GM23338 (cell line): ENCODE measurements around the gene DDX20. TPM values are rescaled to one million over a fixed set of nuclear protein-coding genes. Genes with fewer than 3 reads are reported as not detected.

Experiments
- ATAC-seq: fragments of 200-7000 bp; cut with Tn5 transposase; 3 replicates; pipeline ENCODE4 v1.9.1; 2020
- DNase-seq: peaks from one replicate; pipeline ENCODE4 v3.0.0-alpha.2; 2015; ENCODE audit warnings: low spot score
- H2AFZ ChIP-seq: fragments of 200-600 bp; sonication (generic); 2 replicates; pipeline ENCODE4 v1.8.0; 2016; ENCODE audit warnings: antibody characterized with exemption, mild to moderate bottlenecking, moderate library complexity
- H3F3A ChIP-seq: fragments of 200-600 bp; sonication (generic); replicated peaks from 2 replicates; pipeline ENCODE4 v1.8.0; 2017; ENCODE audit warnings: antibody characterized with exemption, mixed run types, low read depth
- H3K27ac ChIP-seq: fragments of 200-600 bp; sonication (generic); 2 replicates; pipeline ENCODE4 v1.6.1; 2016; ENCODE audit warnings: low read depth
- H3K27me3 ChIP-seq: fragments of 200-600 bp; sonication (generic); 2 replicates; pipeline ENCODE4 v1.8.0; 2016; ENCODE audit warnings: mild to moderate bottlenecking, mixed run types, moderate library complexity; ENCODE audit not compliant: insufficient read depth
- H3K36me3 ChIP-seq: fragments of 200-600 bp; sonication (generic); 2 replicates; pipeline ENCODE4 v1.8.0; 2016; ENCODE audit warnings: mild to moderate bottlenecking; ENCODE audit not compliant: insufficient read depth
- H3K4me1 ChIP-seq: fragments of 200-600 bp; sonication (generic); 2 replicates; pipeline ENCODE4 v1.8.0; 2016; ENCODE audit warnings: mild to moderate bottlenecking, moderate library complexity; ENCODE audit not compliant: insufficient read depth
- H3K4me2 ChIP-seq: fragments of 200-600 bp; sonication (generic); 2 replicates; pipeline ENCODE4 v1.7.1; 2017; ENCODE audit warnings: mixed run types
- H3K4me3 ChIP-seq: fragments of 200-600 bp; sonication (generic); 2 replicates; pipeline ENCODE4 v1.6.1; 2016; ENCODE audit warnings: mixed run types
- H3K79me2 ChIP-seq: fragments of 200-600 bp; sonication (generic); replicated peaks from 2 replicates; pipeline ENCODE4 v1.8.0; 2017; ENCODE audit warnings: mild to moderate bottlenecking; ENCODE audit not compliant: insufficient read depth
- H3K9me2 ChIP-seq: fragments of 200-600 bp; sonication (generic); 2 replicates; pipeline ENCODE4 v1.8.0; 2017; ENCODE audit not compliant: insufficient read depth
- H4K20me1 ChIP-seq: fragments of 200-600 bp; sonication (generic); replicated peaks from 2 replicates; pipeline ENCODE4 v1.8.0; 2017; ENCODE audit warnings: mild to moderate bottlenecking; ENCODE audit not compliant: insufficient read depth
- H3K27ac Mint-ChIP-seq: 2 replicates; pipeline ENCODE4 v1.8.0; 2020; ENCODE audit warnings: inconsistent platforms, mild to moderate bottlenecking, moderate library complexity, mixed read lengths
- H3K27me3 Mint-ChIP-seq: 3 replicates; pipeline ENCODE4 v1.8.0; 2022; ENCODE audit warnings: low read depth, mild to moderate bottlenecking, moderate library complexity, mixed read lengths, inconsistent platforms; ENCODE audit not compliant: insufficient read depth, poor library complexity
- H3K36me3 Mint-ChIP-seq: 3 replicates; pipeline ENCODE4 v1.8.0; 2021; ENCODE audit warnings: low read depth, mild to moderate bottlenecking, inconsistent platforms, moderate library complexity, mixed read lengths
- H3K4me1 Mint-ChIP-seq: 3 replicates; pipeline ENCODE4 v1.8.0; 2020; ENCODE audit warnings: mild to moderate bottlenecking, inconsistent platforms, mixed read lengths
- H3K4me3 Mint-ChIP-seq: 3 replicates; pipeline ENCODE4 v1.8.0; 2021; ENCODE audit warnings: moderate library complexity, mild to moderate bottlenecking, inconsistent platforms, mixed read lengths
- H3K9me3 Mint-ChIP-seq: 3 replicates; pipeline ENCODE4 v1.8.0; 2020; ENCODE audit warnings: moderate library complexity, mild to moderate bottlenecking, inconsistent platforms, mixed read lengths
- CREB1 ChIP-seq: fragments of 250-450 bp; sonication (Bioruptor Pico); IDR thresholded peaks from 2 replicates; pipeline ENCODE4 v1.5.0; 2020; ENCODE audit warnings: low read depth, mild to moderate bottlenecking, moderate library complexity
- EZH2 ChIP-seq: fragments of 200-600 bp; sonication (generic); IDR thresholded peaks from one replicate; pipeline ENCODE4 v1.8.0; 2017; ENCODE audit warnings: antibody characterized with exemption, mild to moderate bottlenecking, low read depth; ENCODE audit not compliant: unreplicated experiment
- EZH2phosphoT487 ChIP-seq: fragments of 200-600 bp; sonication (generic); IDR thresholded peaks from one replicate; pipeline ENCODE4 v1.8.1; 2018; ENCODE audit warnings: antibody characterized with exemption; ENCODE audit not compliant: unreplicated experiment
- JUNB ChIP-seq: IDR thresholded peaks from one replicate; pipeline ENCODE4 v1.6.1; 2016; ENCODE audit warnings: antibody characterized with exemption; ENCODE audit not compliant: unreplicated experiment
- NANOG ChIP-seq: IDR thresholded peaks from 2 replicates; pipeline ENCODE4 v1.6.1; 2016; ENCODE audit warnings: antibody characterized with exemption, borderline replicate concordance
- POLR2AphosphoS5 ChIP-seq: IDR thresholded peaks from 2 replicates; pipeline ENCODE4 v1.6.1; 2016; ENCODE audit warnings: antibody characterized with exemption, low read depth
- STAT1 ChIP-seq: IDR thresholded peaks from one replicate; pipeline ENCODE4 v1.6.1; 2016; ENCODE audit warnings: antibody characterized with exemption; ENCODE audit not compliant: unreplicated experiment
- ZNF114 ChIP-seq: fragments of 250-450 bp; sonication (Bioruptor Pico); IDR thresholded peaks from 2 replicates; pipeline ENCODE4 v1.5.0; 2020; ENCODE audit warnings: mild to moderate bottlenecking, moderate library complexity
- ZNF331 ChIP-seq: fragments of 250-450 bp; sonication (Bioruptor Pico); IDR thresholded peaks from 2 replicates; pipeline ENCODE4 v1.5.0; 2020; ENCODE audit warnings: low read depth, mild to moderate bottlenecking, moderate library complexity
- polyA plus RNA-seq: library from polyadenylated mRNA; unstranded; fragments of >200 nt; fragmentation: Nextera tagmentation; extraction: Ambion mirVana; gene quantifications from 2 replicates; pipeline ENCODE4 v1.2.1, GENCODE V29; 2016
- total RNA-seq: library from RNA; depleted of rRNA; stranded (reverse); fragments of >200 nt; shearing (Covaris generic); gene quantifications from 2 replicates; pipeline ENCODE4 v1.2.3, GENCODE V29; 2014
- TF ChIP-seq, protein P1 (sequence below): fragments of 250-450 bp; sonication (Bioruptor Pico); IDR thresholded peaks from 2 replicates; pipeline ENCODE4 v1.5.0; 2020; ENCODE audit warnings: mild to moderate bottlenecking, moderate library complexity
- TF ChIP-seq, protein P2 (sequence below): IDR thresholded peaks from one replicate; pipeline ENCODE4 v1.6.1; 2018; ENCODE audit warnings: antibody characterized with exemption; ENCODE audit not compliant: unreplicated experiment
- TF ChIP-seq, protein P3 (sequence below): IDR thresholded peaks from 2 replicates; pipeline ENCODE4 v1.6.1; 2016; ENCODE audit warnings: antibody characterized with exemption
- TF ChIP-seq, protein P4 (sequence below), 2 experiments: fragments of 200-600 bp in 1 of 2; sonication (generic) in 1 of 2; conservative IDR thresholded peaks; 2 replicates each; pipeline versions ENCODE4 v1.5.1 to v1.6.1; 2016 to 2017; ENCODE audit warnings: antibody characterized with exemption in 2 of 2, low read depth in 2 of 2, mild to moderate bottlenecking in 2 of 2, moderate library complexity in 1 of 2

Gene DDX20
- total and polyA plus RNA-seq, 2 experiments from 2014 or later, result 11.9 to 54.4 TPM

DNA sequence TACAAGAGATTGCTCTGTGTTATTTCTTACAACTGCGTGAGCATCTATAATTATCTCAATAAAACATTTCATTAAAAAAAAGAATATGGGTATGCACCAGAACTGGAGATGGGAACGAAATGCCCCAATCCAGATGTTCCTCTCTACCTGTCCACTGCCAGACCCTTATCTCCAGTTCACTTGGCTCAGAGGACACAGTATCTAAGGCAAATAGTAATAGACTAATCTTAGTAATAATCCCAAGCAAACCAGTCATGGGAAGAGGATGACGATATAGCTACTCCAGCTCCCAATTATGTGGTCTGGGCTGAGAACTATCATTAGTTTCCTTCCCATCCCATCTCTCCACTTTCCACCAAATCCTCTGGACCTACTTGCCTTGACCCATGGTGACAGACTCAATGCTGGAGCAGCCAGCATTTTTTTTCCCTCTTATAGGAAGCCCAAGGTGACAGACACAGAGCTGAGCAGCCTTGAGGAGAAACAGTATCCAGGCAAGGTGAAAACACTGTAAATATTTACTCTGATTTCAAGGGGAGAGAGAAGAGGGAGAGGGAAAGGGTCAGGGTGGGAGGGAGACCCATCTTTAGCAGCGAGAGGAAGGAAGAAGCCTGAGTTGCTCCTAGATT is 28.7 kb downstream of the DDX20 start:
- H3K4me2 ChIP-seq, result no peak overlapping the region

More for the DNA sequence above, 28.7 kb downstream of the DDX20 start:
- Mint-ChIP-seq H3K27ac (no peak overlapping the region), H3K4me3 (no peak overlapping the region), H3K27me3 (no peaks in the 10 kb centered on the region), H3K36me3 (no peaks in the 10 kb centered on the region), H3K4me1 (peaks cover 5% of the 10 kb centered on the region; the same call in 2 of the 3 replicates), H3K9me3 (no peaks in the 10 kb centered on the region)
- Histone ChIP-seq H3K4me1 (no peaks in the 10 kb centered on the region), H3K36me3 (no peaks in the 10 kb centered on the region), H3K79me2 (no peaks in the 10 kb centered on the region), H3K27ac (no peak overlapping the region), H3K27me3 (no peaks in the 10 kb centered on the region), H3K9me2 (peaks cover 7% of the 10 kb centered on the region), H3F3A (no peaks in the 10 kb centered on the region), H4K20me1 (no peaks in the 10 kb centered on the region), H2AFZ (no peak overlapping the region), H3K4me3 (no peak overlapping the region)
- TF ChIP-seq, protein P1, sequence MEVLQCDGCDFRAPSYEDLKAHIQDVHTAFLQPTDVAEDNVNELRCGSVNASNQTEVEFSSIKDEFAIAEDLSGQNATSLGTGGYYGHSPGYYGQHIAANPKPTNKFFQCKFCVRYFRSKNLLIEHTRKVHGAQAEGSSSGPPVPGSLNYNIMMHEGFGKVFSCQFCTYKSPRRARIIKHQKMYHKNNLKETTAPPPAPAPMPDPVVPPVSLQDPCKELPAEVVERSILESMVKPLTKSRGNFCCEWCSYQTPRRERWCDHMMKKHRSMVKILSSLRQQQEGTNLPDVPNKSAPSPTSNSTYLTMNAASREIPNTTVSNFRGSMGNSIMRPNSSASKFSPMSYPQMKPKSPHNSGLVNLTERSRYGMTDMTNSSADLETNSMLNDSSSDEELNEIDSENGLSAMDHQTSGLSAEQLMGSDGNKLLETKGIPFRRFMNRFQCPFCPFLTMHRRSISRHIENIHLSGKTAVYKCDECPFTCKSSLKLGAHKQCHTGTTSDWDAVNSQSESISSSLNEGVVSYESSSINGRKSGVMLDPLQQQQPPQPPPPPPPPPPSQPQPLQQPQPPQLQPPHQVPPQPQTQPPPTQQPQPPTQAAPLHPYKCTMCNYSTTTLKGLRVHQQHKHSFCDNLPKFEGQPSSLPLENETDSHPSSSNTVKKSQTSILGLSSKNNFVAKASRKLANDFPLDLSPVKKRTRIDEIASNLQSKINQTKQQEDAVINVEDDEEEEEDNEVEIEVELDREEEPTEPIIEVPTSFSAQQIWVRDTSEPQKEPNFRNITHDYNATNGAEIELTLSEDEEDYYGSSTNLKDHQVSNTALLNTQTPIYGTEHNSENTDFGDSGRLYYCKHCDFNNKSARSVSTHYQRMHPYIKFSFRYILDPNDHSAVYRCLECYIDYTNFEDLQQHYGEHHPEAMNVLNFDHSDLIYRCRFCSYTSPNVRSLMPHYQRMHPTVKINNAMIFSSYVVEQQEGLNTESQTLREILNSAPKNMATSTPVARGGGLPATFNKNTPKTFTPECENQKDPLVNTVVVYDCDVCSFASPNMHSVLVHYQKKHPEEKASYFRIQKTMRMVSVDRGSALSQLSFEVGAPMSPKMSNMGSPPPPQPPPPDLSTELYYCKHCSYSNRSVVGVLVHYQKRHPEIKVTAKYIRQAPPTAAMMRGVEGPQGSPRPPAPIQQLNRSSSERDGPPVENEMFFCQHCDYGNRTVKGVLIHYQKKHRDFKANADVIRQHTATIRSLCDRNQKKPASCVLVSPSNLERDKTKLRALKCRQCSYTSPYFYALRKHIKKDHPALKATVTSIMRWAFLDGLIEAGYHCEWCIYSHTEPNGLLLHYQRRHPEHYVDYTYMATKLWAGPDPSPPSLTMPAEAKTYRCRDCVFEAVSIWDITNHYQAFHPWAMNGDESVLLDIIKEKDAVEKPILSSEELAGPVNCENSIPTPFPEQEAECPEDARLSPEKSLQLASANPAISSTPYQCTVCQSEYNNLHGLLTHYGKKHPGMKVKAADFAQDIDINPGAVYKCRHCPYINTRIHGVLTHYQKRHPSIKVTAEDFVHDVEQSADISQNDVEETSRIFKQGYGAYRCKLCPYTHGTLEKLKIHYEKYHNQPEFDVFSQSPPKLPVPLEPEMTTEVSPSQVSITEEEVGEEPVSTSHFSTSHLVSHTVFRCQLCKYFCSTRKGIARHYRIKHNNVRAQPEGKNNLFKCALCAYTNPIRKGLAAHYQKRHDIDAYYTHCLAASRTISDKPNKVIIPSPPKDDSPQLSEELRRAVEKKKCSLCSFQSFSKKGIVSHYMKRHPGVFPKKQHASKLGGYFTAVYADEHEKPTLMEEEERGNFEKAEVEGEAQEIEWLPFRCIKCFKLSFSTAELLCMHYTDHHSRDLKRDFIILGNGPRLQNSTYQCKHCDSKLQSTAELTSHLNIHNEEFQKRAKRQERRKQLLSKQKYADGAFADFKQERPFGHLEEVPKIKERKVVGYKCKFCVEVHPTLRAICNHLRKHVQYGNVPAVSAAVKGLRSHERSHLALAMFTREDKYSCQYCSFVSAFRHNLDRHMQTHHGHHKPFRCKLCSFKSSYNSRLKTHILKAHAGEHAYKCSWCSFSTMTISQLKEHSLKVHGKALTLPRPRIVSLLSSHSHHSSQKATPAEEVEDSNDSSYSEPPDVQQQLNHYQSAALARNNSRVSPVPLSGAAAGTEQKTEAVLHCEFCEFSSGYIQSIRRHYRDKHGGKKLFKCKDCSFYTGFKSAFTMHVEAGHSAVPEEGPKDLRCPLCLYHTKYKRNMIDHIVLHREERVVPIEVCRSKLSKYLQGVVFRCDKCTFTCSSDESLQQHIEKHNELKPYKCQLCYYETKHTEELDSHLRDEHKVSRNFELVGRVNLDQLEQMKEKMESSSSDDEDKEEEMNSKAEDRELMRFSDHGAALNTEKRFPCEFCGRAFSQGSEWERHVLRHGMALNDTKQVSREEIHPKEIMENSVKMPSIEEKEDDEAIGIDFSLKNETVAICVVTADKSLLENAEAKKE, result no peak
- TF ChIP-seq ZNF114 (no peak), JUNB (no peak), STAT1 (no peak), NANOG (no peak), EZH2phosphoT487 (no peak), POLR2AphosphoS5 (no peak), CREB1 (CRISPR knock-in tag) (no peak), ZNF331 (CRISPR knock-in tag) (no peak), EZH2 (no peak)
- TF ChIP-seq, protein P2, sequence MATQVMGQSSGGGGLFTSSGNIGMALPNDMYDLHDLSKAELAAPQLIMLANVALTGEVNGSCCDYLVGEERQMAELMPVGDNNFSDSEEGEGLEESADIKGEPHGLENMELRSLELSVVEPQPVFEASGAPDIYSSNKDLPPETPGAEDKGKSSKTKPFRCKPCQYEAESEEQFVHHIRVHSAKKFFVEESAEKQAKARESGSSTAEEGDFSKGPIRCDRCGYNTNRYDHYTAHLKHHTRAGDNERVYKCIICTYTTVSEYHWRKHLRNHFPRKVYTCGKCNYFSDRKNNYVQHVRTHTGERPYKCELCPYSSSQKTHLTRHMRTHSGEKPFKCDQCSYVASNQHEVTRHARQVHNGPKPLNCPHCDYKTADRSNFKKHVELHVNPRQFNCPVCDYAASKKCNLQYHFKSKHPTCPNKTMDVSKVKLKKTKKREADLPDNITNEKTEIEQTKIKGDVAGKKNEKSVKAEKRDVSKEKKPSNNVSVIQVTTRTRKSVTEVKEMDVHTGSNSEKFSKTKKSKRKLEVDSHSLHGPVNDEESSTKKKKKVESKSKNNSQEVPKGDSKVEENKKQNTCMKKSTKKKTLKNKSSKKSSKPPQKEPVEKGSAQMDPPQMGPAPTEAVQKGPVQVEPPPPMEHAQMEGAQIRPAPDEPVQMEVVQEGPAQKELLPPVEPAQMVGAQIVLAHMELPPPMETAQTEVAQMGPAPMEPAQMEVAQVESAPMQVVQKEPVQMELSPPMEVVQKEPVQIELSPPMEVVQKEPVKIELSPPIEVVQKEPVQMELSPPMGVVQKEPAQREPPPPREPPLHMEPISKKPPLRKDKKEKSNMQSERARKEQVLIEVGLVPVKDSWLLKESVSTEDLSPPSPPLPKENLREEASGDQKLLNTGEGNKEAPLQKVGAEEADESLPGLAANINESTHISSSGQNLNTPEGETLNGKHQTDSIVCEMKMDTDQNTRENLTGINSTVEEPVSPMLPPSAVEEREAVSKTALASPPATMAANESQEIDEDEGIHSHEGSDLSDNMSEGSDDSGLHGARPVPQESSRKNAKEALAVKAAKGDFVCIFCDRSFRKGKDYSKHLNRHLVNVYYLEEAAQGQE, result no peak
- TF ChIP-seq, protein P3, sequence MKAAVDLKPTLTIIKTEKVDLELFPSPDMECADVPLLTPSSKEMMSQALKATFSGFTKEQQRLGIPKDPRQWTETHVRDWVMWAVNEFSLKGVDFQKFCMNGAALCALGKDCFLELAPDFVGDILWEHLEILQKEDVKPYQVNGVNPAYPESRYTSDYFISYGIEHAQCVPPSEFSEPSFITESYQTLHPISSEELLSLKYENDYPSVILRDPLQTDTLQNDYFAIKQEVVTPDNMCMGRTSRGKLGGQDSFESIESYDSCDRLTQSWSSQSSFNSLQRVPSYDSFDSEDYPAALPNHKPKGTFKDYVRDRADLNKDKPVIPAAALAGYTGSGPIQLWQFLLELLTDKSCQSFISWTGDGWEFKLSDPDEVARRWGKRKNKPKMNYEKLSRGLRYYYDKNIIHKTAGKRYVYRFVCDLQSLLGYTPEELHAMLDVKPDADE, result no peak
- TF ChIP-seq, protein P4, sequence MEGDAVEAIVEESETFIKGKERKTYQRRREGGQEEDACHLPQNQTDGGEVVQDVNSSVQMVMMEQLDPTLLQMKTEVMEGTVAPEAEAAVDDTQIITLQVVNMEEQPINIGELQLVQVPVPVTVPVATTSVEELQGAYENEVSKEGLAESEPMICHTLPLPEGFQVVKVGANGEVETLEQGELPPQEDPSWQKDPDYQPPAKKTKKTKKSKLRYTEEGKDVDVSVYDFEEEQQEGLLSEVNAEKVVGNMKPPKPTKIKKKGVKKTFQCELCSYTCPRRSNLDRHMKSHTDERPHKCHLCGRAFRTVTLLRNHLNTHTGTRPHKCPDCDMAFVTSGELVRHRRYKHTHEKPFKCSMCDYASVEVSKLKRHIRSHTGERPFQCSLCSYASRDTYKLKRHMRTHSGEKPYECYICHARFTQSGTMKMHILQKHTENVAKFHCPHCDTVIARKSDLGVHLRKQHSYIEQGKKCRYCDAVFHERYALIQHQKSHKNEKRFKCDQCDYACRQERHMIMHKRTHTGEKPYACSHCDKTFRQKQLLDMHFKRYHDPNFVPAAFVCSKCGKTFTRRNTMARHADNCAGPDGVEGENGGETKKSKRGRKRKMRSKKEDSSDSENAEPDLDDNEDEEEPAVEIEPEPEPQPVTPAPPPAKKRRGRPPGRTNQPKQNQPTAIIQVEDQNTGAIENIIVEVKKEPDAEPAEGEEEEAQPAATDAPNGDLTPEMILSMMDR (conservative IDR thresholded peaks at IDR 0.05; ENCODE audit: low read depth in 2 of 2), result no peak
- DNase-seq (no peak), ATAC-seq (no peak)
